MV-4-11 (cell line): ENCODE results near the gene LEO1.

ENCODE experiments used
- DNase-seq: peaks from one replicate; lab custom pipeline; 2025; lab: John Stamatoyannopoulos, UW

The LEO1 gene

GRCh38 chr15:51931016-51931415 lies 40.6 kb downstream of the LEO1 start:
- no peak for DNase-seq

GRCh38 chr15:51926809-51927208 lies 44.8 kb downstream of the LEO1 start:
- no peak for DNase-seq

- DNase-seq, result no peak
These were observed 47.2 kb downstream of the LEO1 start for GRCh38 chr15:51924156-51925068.

GRCh38 chr15:51917493-51917892 lies 54.1 kb downstream of the LEO1 start:
- DNase-seq, result no peak

- no peak for DNase-seq
These were observed 59.0 kb downstream of the LEO1 start for GRCh38 chr15:51912528-51912927.

- DNase-seq, result peak; percentile 18
These were observed 62.0 kb downstream of the LEO1 start for GRCh38 chr15:51909584-51909983.

GRCh38 chr15:51908316-51908715 lies 63.3 kb downstream of the LEO1 start:
- DNase-seq, result no peak

GRCh38 chr15:51907136-51907862 lies 64.3 kb downstream of the LEO1 start:
- DNase-seq, result no peak

- DNase-seq, result no peak
These were observed 66.6 kb downstream of the LEO1 start for GRCh38 chr15:51904931-51905330.

- DNase-seq, result no peak
These were observed 67.2 kb downstream of the LEO1 start for GRCh38 chr15:51904421-51904820.

GRCh38 chr15:51889486-51889885 lies 82.1 kb downstream of the LEO1 start:
- DNase-seq, result no peak

GRCh38 chr15:51888593-51889195 lies 82.9 kb downstream of the LEO1 start:
- peak; percentile 30 for DNase-seq
